Stimulated activated CD4-positive, alpha-beta T cell treated with anti-CD3 and anti-CD28 coated beads, Interleukin-12 subunit alpha, Interleukin-12 subunit beta, amount 100 ng/mL, for 4 hours (primary cell): Measurements from ENCODE around the gene AIG1.

Experiments
- DNase-seq: peaks from one replicate; pipeline ENCODE4 v3.0.0-alpha.2; 2020

AIG1 gene

DNA sequence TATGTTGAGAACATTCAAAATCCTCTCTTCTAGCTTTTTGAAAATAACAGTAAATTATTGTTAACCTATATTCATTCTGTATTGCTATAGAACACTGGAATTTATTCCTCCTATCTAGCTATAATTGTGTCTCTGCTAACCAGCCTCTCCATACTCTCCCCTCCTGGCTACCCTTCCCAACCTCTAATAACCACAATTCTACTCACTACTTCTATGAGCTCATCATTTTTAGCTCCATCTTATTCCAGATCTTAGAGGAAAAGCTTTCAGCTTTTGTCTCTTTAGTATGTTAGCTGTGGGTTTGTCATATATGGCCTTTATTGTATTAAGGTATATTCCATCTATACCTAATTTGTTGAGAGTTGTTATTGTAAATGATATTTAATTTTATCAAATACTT, 108.8 kb downstream of the AIG1 start:
- DNase-seq, result no peak

DNA sequence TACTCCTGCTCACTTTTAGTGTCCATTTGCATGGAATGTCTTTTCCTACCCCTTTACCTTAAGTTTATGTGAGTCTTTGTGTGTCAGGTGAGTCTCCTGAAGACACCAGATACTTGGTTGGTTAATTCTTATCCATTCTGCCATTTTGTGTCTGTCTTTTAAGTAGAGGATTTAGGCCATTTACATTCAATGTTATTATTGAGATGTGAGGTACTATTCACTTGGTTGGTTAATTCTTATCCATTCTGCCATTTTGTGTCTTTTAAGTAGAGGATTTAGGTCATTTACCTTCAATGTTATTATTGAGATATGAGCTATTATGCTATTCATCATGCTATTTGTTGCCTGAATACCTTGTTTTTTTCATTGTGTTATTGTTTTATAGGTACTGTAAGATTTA, 113.8 kb downstream of the AIG1 start:
- no peak for DNase-seq

DNA sequence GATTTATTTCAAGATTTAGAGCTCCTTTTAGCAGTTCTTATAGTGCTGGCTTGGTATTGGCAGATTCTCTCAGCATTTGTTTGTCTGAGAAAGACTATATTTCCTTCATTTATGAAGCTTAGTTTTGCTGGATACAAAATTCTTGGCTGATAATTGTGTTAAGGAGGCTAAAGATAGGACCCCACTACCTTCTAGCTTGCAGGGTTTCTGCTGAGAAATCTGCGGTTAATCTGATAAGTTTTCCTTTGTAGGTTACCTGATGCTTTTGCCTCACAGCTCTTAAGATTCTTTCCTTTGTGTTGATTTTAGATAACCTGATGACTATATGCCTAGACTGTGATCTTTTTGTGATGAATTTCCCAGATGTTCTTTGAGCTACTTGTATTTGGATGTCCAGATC, 114.3 kb downstream of the AIG1 start:
- no peak for DNase-seq

DNA sequence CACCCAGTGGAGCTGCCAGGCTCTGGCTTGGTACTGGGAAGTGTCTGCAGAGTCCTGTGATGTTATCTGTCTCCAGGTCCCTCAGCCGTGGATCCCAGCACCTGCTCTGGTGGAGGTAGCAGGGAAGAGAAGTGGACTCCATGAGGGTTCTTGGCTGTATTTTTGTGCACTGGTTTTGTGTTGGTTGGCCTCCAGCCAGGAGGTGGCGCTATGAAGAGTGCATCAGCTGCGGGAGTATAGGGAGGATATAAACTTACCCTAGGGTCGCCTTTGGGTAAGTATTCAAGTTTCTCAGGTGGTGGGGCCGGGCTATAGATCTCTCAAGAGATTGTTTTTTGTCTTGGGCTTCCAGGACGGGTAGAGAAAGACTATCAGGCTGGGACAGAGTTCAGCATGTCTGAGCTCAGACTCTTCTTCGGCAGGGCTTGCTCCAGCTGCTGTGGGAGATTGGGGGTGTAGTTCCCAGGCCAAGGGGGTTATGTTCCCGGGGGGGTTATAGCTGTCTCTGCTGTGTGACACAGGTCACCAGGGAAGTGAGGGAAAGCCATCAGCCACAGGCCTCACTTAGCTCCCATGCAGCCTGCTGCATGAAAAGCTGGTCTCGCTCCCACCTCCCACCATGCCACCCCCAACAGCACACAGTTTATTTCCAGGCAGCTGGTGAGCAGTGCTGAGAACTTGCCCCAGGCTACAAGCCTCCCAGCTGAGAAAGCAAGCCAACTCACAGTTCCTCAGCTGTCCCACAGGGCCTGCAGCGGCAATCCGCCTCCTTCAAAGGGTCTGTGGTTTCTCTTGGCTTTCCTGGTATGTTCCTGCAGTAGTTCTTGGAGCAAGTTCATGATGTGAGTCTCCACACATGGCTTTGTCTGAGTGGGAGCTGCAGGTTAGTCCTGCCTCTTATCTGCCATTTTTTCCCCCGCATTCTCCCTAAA, 115.7 kb downstream of the AIG1 start:
- DNase-seq, result no peak

DNA sequence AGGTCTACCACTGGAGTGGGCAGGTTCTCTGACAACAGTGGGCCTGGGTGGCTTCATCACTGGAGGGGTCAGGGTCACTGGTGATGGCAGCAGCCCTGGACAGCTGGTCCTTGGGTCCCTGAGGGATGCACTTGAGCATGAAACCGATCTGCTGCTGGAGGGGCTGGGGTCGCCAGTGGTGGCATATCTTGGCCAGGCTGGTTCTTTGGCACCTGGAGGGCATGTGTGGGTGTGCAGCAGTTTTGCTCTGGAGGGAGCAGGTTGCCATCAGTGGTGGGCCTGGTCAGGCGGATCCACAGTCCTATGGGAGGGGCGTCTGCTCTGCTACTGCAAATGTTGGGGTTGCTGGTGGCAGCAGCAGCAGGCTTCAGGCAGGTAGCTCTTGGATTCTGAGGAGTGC, 117.0 kb downstream of the AIG1 start:
- no peak for DNase-seq

DNA sequence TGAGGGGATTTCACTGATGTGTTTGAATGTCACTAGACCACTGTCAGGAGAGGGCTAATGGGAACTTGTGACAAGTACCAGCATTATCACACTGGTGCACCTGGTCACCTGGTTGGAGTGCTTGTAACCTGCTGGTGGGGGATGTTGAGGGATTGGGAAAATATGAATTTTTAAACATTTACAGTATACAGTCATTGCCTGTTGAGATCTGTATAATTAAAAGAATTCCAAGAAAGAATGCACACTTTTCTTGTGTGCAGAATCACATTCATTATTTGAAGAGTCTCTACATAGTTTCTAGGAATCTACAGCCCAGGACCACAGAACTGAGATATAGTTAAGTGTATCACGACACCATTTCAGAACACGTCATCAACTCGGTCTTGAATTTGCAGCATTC, 118.4 kb downstream of the AIG1 start:
- no peak for DNase-seq

DNA sequence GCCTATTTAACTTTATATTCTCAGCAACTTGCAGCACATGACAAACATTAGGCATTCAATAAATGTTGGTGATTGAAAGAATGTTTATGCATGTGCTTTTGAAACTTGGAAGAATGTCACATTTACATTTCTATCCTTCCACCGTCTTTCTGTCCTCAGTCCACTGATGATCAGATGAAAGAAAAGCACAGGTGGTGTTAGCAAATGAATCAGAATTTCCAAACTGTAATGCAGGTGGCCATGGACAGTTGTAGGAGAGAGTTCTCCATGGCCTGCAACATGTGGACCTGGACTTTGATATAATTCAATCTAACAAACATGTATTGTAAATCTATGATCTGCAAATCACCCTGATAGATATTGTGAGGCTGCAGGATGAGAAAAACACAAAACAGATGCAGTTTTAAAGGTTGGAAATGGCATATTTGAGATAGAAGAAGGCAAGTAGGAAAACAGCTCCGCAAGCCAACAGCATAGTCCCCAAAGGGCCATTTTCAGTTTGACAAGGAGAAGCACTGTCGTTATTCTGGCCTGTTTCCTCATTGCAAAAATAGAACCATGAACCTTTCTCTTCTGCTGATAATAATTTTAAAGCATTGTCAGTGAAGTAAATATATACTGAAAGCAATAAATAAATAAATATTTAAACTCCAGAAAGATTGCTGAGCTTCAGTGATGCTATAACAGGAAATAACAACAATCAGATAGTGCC, 119.4 kb downstream of the AIG1 start:
- DNase-seq, result no peak

DNA sequence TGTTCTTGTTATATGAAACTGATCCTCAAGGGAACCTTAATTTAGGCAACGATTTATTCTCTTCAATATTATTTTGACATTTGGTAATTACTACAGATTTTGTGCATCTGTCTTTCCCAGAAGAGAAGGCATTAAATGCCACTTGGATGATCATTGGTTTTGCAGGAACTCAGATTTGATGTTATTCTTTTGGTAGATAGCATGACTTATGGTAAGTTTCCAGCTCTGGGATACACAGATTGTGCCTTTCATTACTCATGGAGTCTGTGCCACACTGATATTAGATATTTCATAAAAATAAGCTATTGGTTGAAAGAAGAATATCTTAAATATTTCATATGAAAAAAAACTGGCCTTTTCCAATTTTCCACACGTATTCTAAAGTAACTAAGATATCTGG, 120.1 kb downstream of the AIG1 start:
- no peak for DNase-seq

DNA sequence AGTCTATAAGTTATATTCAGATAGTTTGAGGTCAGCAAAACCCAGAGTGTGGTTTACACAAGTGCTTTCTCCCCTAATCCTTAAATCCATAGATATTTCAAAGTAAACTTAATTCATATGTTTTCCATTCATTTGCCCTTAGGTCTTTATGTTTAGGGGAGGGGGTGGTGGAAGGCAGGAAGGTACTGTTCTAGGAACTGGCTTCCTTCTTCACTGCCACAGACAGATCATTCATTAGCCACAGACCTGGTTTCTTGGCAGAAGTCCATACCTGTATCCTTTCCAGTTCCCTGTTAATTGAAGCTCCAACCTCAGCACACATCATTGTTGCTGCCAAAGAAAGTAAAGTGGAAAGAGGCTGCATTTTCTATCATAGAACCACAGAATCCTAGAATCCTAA, 123.0 kb downstream of the AIG1 start:
- no peak for DNase-seq

DNA sequence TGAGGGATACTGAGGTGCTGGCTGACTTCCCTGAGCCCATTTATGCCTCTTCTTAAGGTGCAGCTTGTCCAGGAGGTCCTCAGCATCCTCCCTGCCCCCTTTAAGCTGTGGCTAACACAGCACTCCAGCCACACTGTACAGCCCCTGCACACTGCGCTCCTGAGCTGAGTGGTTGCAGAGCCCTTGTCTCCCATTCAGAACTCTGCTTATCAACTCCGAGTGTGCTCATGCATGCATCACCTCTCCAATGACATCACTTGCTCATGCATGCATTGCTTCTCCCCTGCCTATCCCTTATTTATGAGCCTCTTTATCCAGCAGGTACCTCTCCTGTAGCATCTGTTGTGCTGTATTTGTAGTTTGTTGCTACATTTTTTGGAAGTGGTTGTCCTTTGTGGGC, 124.6 kb downstream of the AIG1 start:
- no peak for DNase-seq

DNA sequence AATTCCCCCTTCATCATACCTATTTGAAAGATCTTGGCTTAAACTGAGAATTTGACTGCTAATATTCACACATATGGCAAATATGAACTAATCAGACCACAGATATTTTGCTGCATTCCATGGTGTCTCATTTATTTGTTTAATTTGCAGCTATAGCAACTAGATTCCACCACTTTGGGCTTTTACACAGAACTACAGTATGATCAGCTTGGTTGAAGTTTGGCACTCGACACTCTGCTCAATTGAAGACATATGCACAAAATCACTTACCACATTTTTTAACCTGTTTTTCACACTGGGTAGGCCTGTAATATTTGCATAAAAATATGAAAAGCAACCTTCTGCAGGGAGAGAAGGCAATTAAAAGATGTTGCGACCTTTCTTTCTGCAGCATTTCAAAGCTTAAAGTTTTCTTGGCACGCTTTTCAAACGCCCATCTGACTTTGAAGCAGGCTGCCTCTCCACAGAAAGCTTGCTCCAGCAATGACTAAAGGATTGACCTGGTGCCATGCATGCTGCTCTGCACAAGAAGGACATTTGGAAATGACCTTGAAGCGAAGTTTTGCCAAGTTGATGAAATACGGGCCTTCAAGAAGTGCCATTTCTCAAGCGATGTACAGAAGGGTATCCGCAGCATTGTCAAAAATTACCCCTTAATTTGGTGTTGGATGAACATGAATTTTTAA, 126.7 kb downstream of the AIG1 start:
- no peak for DNase-seq

DNA sequence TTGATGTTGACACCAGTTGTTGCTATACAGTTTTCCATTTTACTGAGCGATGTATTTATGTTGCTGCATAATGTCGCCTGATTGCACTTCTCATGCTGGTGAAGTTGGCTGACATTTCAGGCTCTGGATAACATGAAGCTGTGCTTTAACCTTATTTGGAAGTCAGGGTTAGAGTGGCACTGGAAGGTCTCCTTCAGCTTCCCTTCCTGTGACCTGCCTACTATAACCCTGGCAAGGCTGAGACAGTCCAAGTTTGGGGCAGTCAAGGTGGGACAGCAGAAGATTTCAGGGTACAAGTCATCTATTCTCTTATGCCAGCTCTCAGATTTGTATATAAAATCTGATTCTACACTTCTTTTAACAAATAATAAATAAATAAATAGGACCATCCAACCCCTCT, 127.6 kb downstream of the AIG1 start:
- no peak for DNase-seq

DNA sequence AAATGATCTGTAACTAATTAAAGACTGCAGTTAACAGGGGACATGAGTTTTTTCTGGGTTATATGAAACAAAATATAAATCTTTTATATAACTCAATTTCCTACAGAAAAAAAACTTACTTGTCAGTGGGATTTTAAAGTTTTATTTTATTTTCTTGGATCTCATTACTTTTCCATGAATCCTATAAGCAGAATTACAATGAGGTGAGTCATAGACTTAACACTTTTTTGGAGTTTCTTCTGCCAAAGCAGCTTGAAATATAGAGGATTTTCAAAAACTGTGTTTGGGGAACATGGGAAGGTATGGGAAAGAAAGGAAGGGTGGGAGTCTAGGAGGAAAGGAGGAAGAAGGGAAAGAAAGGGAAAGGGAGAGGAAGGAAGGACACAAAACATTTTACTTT, 130.7 kb downstream of the AIG1 start:
- DNase-seq, result no peak

DNA sequence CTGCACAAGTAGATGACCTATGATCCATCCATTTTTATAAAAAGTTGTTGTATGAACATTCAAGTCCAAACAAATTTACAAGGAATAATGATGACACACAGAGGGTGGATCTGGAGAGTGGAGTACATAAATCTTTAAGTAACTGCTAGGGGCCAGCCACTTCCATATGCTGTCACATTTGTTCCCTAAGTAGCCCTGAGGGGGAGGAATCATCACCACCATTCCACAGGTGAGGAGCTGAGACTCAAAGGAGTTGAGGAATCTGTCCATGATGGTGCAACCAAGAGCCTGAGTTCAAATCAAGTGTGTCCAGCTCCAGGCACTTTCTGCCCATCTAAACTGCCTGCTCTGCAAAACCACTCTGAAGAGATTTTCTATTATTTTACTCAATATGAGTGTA, 132.1 kb downstream of the AIG1 start:
- no peak for DNase-seq

DNA sequence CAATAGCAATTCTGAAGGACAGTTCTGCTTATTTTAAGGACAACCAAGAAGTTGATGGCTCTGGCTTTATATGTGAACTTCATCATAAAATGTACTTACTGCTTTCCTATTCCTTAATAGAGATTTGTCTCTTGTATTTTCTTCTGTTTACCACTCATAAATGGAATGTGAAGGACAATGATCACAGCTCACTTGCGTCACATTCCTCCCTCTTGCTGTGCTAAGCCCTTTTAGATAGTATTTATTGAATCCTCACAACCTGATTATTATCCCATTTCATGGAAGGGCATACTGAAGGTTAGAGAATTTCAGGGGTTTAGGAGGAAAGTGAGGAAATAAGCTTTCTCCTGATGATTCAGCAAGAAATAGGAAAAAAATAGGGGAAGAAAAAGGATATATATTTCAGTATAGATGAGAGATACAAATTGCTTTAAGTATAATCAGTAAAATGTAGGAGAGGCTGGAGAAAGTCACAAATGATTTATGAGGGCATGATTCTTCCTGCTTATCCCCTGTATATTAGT, 132.9 kb downstream of the AIG1 start:
- no peak for DNase-seq

DNA sequence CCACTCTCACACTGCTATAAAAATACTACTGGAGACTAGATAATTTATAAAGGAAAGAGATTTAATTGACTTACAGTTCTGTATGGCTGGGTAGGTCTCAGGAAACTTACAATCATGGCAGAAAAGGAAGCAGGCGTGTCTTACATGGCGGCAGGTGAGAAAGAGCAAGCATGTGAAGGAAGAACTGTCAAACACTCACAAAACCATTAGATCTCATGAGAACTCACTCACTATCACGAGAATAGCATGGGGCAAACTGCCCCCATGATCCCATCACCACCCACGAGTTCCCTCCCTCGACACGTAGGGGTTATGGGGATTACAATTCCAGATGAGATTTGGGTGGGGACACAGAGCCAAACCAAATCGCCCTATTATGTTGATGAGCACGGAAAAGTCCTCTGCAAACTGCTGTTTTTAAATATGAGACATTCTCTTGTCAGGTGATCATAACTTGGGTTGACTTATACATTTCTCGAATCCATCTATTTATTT, 133.5 kb downstream of the AIG1 start:
- no peak for DNase-seq

DNA sequence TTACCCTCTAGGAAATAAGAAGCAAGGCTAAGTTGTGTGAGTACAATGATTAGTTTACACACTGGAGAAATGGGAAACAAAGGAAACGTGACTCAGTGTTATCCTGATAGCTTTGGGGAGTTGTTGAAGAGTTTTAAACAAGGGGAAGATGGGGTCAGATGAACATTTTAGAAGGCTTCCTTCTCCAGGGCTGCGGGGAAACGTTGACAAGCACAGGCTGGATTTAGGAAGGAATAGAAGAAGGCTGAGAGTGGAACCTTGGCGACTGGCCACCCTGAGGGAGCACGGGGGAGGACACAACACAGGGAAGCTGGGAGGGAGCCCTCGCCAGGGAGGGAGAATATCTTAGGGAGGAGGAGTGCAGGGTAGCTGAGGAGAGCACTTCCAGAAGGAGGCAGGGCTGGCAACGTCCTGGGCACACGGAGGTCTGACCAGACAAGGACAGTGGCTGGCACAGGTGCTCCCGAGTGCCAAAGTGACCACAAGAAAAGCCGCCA, 134.7 kb downstream of the AIG1 start:
- DNase-seq, result no peak

DNA sequence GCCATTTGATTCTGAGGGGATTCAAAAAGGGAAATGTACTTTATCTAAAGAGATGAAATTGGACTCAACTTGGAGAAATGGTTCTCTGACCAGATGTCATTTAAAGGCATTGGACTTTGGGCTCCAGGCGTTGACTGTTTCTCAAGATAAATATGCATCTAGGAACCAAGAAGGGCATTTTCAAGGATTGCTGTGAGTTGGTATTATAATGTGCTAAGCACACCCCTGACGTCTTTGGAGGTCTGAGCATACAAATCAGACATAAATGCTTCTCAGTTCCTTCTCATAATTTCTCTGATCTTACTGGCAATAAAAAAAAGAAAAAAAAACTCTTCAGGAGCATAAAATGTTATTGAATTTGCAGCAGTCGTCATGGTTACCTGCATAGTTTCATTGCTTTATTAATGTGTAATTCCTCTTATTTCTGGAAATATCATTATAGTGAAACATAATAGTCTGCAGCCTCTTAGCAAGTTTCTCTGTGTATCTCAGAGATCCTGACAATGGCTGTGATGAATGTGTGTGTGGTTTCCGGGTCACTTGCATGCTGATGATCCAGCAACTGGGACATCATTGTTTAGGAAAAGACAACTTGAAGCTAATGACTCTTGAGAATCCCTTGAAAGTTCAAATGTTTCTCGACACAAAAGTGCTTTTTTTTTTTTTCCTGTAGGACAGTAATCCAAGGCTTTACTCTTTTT, 136.0 kb downstream of the AIG1 start:
- DNase-seq, result no peak

DNA sequence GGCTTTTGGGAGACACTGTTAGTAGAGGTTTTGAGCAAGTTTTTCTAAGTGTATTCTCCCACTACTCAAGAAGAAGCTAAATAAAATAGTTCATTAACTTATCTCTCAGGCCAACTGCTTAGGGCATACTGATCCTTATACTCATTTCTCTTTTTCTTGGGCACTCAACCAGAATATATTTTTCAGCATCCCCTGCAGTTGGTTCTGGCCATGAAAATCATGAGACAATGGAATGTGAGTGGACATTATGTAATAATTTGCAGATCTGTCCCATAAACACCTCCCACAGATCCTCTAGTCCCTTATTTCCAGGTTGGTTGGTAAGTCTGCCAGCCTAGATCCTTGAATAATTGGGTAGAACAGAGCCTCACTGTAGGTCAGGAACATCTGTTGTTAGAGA, 136.7 kb downstream of the AIG1 start:
- no peak for DNase-seq

DNA sequence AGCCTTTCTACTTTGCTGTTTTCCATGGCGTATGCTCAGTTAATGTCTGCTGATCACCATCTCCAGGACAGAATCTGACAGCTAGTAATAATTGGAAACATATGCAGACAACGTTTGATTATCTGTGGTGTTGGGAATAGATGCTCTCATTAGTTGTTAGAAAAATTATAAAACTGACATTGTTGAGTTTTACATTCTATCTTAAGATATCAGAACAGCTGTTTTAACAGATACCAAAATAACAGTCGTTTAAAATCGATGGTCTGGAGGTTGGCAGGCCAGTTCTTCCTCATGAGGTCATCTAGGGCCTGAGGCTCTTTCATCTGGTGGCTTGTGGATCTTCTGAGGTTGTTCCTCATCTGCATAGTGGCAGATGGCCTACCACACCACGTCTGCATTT, 137.6 kb downstream of the AIG1 start:
- DNase-seq, result no peak

DNA sequence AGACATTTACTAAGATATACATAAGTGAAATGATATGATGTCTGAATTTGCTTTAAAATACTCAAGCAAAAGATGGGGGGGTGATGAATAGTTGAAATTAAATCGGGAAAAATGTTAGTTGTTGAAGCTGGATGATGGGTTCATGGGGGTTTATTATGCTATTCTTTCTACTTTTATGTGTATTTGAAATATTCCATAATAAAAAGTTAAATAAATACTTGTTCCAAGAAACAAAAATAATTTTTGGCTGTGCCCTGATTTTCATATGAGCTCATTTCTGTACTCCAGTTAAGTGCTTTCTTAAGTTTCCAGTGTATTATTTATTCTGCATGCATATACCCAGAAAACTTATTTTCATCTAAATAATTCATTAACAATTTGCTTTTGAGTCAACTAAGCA, 138.6 kb downstream of the AIG1 start:
- no peak for DNase-seq

DNA sequence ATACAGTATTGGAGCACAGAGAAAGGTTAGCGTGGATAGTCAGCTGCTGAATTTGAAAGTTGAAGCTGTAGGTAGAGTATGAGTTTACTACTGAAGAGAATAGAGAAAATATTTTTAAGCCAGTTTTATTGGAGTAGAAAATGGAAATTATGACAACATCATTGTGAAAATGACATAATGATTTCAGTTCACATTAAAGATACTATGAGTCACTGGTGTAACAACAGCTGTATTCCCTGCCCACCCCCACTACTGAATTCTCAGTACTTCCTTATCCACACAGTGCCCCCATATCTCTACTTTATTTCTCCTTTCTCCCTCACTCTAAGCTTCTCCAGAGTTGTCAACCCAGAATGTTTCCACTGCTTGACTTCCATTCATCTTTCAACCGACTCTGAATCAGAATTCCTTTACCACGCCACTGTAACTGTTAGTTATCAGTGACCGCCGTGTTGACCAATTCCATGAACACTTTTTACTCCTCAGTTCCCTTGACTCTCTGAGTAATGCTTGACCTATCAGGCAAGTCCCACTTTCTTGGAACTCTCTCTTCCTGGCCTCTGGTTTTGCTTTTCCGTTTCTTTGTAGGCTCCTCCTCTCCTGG, 139.6 kb downstream of the AIG1 start:
- DNase-seq, result no peak
